Activated naive CD4-positive, alpha-beta T cell treated with anti-CD3 and anti-CD28 coated beads, Interleukin-2, amount 50 U/mL, for 24 hours (primary cell): ENCODE results near the gene INAFM1.
"Not testable (repeated sequence)": the region's sequence is repeated elsewhere in the genome, so short reads cannot be mapped to it uniquely, and the experiment has no call there.

ENCODE experiments used
- H3K27ac Mint-ChIP-seq: one replicate; pipeline ENCODE4 v1.8.0; 2021; ENCODE audit warnings: mild to moderate bottlenecking, mixed read lengths
- H3K27me3 Mint-ChIP-seq: one replicate; pipeline ENCODE4 v1.8.0; 2021; ENCODE audit warnings: mixed read lengths
- H3K36me3 Mint-ChIP-seq: one replicate; pipeline ENCODE4 v1.8.0; 2021; ENCODE audit warnings: mixed read lengths
- H3K4me1 Mint-ChIP-seq: one replicate; pipeline ENCODE4 v1.8.0; 2021; ENCODE audit warnings: mixed read lengths
- H3K4me3 Mint-ChIP-seq: one replicate; pipeline ENCODE4 v1.8.0; 2021; ENCODE audit warnings: mild to moderate bottlenecking, mixed read lengths
- H3K9me3 Mint-ChIP-seq: one replicate; pipeline ENCODE4 v1.8.0; 2021; ENCODE audit warnings: mixed read lengths

Gene INAFM1

GRCh38 chr19:47236072-47236675, 38.5 kb upstream of the INAFM1 start:
- Mint-ChIP-seq H3K27ac (peak overlapping the region; percentile 68), H3K27me3 (no peaks in the 10 kb centered on the region), H3K36me3 (no peaks in the 10 kb centered on the region), H3K4me1 (peaks cover 33% of the 10 kb centered on the region), H3K4me3 (no peak overlapping the region), H3K9me3 (no peaks in the 10 kb centered on the region)

GRCh38 chr19:47239152-47239551, 35.5 kb upstream of the INAFM1 start:
- no peaks in the 10 kb centered on the region for H3K9me3 Mint-ChIP-seq
- peak overlapping the region; percentile 66 for H3K4me3 Mint-ChIP-seq
- H3K27me3 Mint-ChIP-seq = no peaks in the 10 kb centered on the region
- H3K4me1 Mint-ChIP-seq = peaks cover 16% of the 10 kb centered on the region
- peak overlapping the region; percentile 25 for H3K27ac Mint-ChIP-seq
- H3K36me3 Mint-ChIP-seq = peaks cover 2% of the 10 kb centered on the region

GRCh38 chr19:47239610-47240296, 34.9 kb upstream of the INAFM1 start:
- Mint-ChIP-seq H3K4me3 (peak overlapping the region; percentile 15), H3K4me1 (peaks cover 22% of the 10 kb centered on the region), H3K9me3 (no peaks in the 10 kb centered on the region), H3K27ac (peak overlapping the region; percentile 18), H3K36me3 (peaks cover 2% of the 10 kb centered on the region), H3K27me3 (no peaks in the 10 kb centered on the region)

GRCh38 chr19:47240556-47240955, 34.1 kb upstream of the INAFM1 start:
- Mint-ChIP-seq H3K4me1 (peaks cover 22% of the 10 kb centered on the region), H3K27ac (no peak overlapping the region), H3K9me3 (no peaks in the 10 kb centered on the region), H3K27me3 (no peaks in the 10 kb centered on the region), H3K36me3 (peaks cover 2% of the 10 kb centered on the region), H3K4me3 (peak overlapping the region; percentile 27)

GRCh38 chr19:47240996-47241918, 33.4 kb upstream of the INAFM1 start:
- peaks cover 2% of the 10 kb centered on the region for H3K36me3 Mint-ChIP-seq
- H3K4me1 Mint-ChIP-seq = peaks cover 22% of the 10 kb centered on the region
- H3K27ac Mint-ChIP-seq = no peak overlapping the region
- H3K27me3 Mint-ChIP-seq = no peaks in the 10 kb centered on the region
- H3K4me3 Mint-ChIP-seq = peak overlapping the region; percentile 27
- H3K9me3 Mint-ChIP-seq = no peaks in the 10 kb centered on the region

GRCh38 chr19:47241919-47242577, 32.6 kb upstream of the INAFM1 start:
- Mint-ChIP-seq H3K27ac (no peak overlapping the region), H3K4me3 (no peak overlapping the region), H3K27me3 (no peaks in the 10 kb centered on the region), H3K9me3 (no peaks in the 10 kb centered on the region), H3K36me3 (peaks cover 2% of the 10 kb centered on the region), H3K4me1 (peaks cover 22% of the 10 kb centered on the region)

GRCh38 chr19:47243364-47243775, 31.3 kb upstream of the INAFM1 start:
- H3K27ac Mint-ChIP-seq = peak overlapping the region; percentile 98
- H3K4me1 Mint-ChIP-seq = peaks cover 27% of the 10 kb centered on the region
- H3K4me3 Mint-ChIP-seq = peak overlapping the region; percentile 93
- no peaks in the 10 kb centered on the region for H3K27me3 Mint-ChIP-seq
- H3K36me3 Mint-ChIP-seq = peaks cover 2% of the 10 kb centered on the region
- H3K9me3 Mint-ChIP-seq = no peaks in the 10 kb centered on the region

- peak overlapping the region; percentile 93 for H3K4me3 Mint-ChIP-seq
- H3K27me3 Mint-ChIP-seq = no peaks in the 10 kb centered on the region
- H3K4me1 Mint-ChIP-seq = peaks cover 25% of the 10 kb centered on the region
- H3K36me3 Mint-ChIP-seq = peaks cover 2% of the 10 kb centered on the region
- no peaks in the 10 kb centered on the region for H3K9me3 Mint-ChIP-seq
- H3K27ac Mint-ChIP-seq = peak overlapping the region; percentile 98
These were observed 30.7 kb upstream of the INAFM1 start for GRCh38 chr19:47243776-47244547.

- H3K27ac Mint-ChIP-seq = peak overlapping the region; percentile 81
- no peak overlapping the region for H3K4me3 Mint-ChIP-seq
- peaks cover 16% of the 10 kb centered on the region for H3K4me1 Mint-ChIP-seq
- no peaks in the 10 kb centered on the region for H3K27me3 Mint-ChIP-seq
- H3K9me3 Mint-ChIP-seq = no peaks in the 10 kb centered on the region
- peaks cover 2% of the 10 kb centered on the region for H3K36me3 Mint-ChIP-seq
These were observed 27.2 kb upstream of the INAFM1 start for GRCh38 chr19:47247308-47247990.

- not testable (repeated sequence) for H3K9me3 Mint-ChIP-seq, H3K27ac Mint-ChIP-seq, H3K4me3 Mint-ChIP-seq, H3K36me3 Mint-ChIP-seq, H3K27me3 Mint-ChIP-seq
- peaks cover 17% of the 10 kb centered on the region for H3K4me1 Mint-ChIP-seq
These were observed 21.7 kb upstream of the INAFM1 start for GRCh38 chr19:47253016-47253415.

- Mint-ChIP-seq H3K9me3 (no peaks in the 10 kb centered on the region), H3K27ac (no peak overlapping the region), H3K4me3 (no peak overlapping the region), H3K27me3 (no peaks in the 10 kb centered on the region), H3K4me1 (peaks cover 20% of the 10 kb centered on the region), H3K36me3 (peaks cover 5% of the 10 kb centered on the region)
These were observed 21.2 kb upstream of the INAFM1 start for GRCh38 chr19:47253467-47253881.

- Mint-ChIP-seq H3K36me3 (peaks cover 6% of the 10 kb centered on the region), H3K9me3 (no peaks in the 10 kb centered on the region), H3K4me3 (no peak overlapping the region), H3K27ac (peak overlapping the region; percentile 62), H3K4me1 (peaks cover 25% of the 10 kb centered on the region), H3K27me3 (no peaks in the 10 kb centered on the region)
These were observed 20.7 kb upstream of the INAFM1 start for GRCh38 chr19:47253970-47254369.

GRCh38 chr19:47255879-47256692, 18.6 kb upstream of the INAFM1 start, which contains the start of gene CCDC9:
TSS of gene CCDC9 (plus strand) at chr19:47256525. CDS start at chr19:47258401, 1,876 bp downstream.
- Mint-ChIP-seq H3K4me3 (peak within 1 kb of the TSS; percentile 93), H3K27ac (peak within 1 kb of the TSS; percentile 96), H3K27me3 (no peaks in the 10 kb centered on the region), H3K9me3 (no peaks in the 10 kb centered on the region), H3K4me1 (peaks cover 40% of the 10 kb centered on the region), H3K36me3 (peaks cover 20% of the 10 kb centered on the region)
